Right renal cortex interstitium (tissue), 3 donors: ENCODE results near the gene PDZRN3. TPM values are rescaled to one million over a fixed set of nuclear protein-coding genes. Genes with fewer than 3 reads are reported as not detected.

Source experiments
- DNase-seq, 3 donors: peaks; one replicate each; pipeline ENCODE4 v3.0.0-alpha.2; 2013; ENCODE audit warnings: low read depth in 3 of 3, low spot score in 2 of 3
- polyA plus RNA-seq, 3 donors: library from polyadenylated mRNA; unstranded; fragments of 120-200 nt; gene quantifications; one replicate each; pipeline ENCODE4 v1.2.1, GENCODE V29; 2013; ENCODE audit not compliant: insufficient read length in 3 of 3

Gene PDZRN3
- polyA plus RNA-seq, 3 donors = 40.3 to 48.8 (median 43.8) TPM

DNA sequence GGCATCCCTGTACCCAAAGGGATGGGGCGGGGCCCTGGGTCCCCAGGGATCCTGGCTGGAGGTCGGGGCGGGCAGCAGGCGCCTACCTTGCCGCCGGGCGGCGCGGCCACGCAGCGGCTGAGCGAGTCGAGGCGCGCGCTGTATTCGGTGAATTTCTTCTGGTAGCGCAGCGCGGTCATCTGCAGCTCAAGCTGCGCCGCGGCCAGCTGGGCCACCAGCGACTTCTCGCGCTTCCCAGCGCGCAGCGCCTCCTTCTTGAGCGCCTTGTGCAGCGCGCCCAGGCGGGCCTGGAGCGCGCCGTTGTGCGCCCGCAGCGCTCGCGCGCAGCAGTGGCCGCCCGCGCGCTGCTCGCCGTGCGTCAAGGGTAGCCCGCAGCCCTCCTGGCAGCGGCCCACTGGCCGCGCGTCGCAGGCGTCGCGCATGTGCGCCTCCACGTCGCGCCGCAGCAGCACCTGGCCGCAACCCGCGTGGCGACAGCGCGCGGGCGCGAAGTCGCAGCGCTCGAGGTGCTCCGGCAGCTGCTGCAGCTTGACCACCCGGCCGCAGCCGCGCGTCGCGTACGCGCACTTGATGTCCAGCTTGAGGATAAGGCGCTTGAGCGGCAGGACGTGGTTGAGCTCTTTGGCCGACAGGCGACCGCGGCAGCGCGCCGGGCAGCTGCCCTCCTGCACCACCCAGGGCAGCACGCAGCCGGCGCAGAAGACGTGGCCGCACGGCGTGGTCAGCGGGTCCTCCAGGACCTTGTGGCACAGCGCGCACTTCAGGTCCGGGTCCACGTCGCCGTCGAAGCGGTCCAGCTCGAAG, 522 bp downstream of the PDZRN3 start:
- DNase-seq = peak in 1 of 3 donors; percentile 56

DNA sequence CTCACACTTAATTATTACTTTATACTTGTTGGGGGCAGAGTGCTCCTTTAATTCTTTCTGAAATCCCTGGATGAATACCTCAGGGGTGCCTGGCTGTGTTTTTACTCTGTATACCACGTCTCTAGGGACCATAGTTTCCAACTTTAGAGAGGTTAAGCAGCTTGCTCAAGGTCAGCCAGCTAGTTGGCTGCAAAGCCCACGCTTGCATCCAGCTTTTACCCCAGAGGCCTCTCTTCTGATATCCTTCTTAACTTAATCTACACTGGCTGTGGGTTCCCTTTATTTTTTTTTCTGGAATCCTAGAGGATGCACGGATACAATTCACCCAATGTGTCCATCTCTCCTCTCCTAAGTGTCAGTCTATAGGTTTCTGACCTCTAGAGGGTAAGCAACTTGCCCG, 1.4 kb downstream of the PDZRN3 start:
- DNase-seq = no peak

DNA sequence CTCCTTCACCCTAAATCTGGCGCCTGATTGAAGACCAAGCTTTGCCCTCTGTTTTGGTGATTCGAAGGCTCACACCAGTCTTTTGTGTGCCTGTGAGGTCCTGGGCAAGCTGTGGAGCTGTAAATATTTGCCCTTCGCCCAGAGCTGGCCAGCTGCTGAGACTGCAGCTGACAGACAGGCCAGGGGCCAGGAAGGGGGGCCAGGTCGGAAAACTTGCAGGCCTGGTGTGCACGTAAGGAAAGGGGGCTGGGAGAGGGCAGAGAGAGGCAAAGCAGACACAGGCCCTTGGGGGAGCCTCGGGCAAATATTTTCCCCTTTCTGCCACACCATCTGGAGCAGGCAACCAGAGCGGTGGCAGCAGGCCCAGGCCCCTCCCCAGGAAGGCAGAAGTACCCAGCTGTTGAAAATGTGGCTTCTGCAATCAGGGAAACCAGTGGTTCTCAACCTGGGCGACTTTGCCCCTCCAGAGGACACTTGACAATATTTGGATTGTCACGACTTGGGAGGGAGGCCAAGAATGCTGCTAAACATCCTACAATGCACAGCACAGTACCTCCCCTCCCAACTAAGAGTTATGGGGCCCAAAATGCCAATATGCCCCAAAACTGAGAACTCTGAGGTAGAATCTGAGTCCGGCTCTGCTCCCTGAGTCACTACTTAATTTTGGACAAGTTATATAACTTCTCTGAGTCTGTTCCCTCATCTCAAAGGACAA, 2.5 kb downstream of the PDZRN3 start:
- DNase-seq = no peak

DNA sequence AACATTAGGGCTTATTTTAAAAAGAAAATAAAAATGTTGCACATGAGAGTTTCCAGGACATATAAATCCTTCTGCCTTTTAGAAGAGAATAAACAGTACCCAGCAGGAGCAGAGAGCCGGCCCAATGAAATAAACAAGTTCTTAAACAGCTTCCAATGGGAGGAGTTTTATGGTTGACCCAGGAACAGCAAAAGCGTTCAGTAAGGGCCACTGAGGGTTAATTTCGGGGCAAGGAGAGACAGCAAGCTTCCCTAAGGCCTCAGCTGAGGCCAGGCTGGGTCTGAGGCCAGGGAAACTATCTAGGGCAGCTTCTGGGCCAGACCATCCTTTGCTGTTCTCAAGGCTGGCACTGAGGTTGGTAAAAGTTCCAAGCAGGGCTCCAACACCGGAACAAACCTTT, 3.4 kb downstream of the PDZRN3 start:
- DNase-seq = no peak

DNA sequence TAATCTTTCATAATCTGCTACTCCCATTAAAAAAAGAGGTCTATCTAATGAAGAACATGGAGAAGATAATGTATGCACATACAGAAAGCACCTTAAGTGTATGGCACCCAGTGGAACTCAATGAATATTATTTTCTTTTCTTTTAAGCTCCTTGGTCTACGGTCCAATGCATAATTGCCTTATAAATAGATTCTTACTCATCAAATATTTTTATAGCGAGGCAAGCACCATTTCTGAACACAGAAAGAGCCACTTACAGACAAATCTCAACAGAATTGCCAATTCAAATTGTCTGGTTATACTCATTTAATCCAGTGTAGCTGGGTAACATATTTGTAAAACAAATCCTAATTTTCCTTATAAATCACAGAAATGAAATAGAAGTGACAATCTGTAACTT, 6.3 kb downstream of the PDZRN3 start:
- DNase-seq = no peak

DNA sequence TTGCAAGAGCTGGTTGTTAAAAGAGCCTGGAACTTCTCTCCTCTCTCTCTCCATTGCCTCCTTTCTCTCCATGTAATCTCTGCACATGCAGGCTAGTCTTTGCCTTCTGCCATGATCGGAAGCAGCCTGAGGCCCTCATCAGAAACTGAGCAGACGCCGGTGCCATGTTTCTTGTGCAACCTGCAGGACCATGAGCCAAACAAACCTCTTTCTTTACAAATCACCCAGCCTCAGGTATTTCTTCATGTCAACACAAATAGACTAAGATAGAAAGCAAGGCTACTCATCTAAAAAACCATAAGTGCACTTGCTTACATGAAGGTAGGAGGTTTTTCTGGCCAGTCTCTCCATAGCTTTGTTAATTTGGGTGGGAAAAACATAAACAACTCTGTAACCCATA, 8.7 kb downstream of the PDZRN3 start:
- DNase-seq = no peak

DNA sequence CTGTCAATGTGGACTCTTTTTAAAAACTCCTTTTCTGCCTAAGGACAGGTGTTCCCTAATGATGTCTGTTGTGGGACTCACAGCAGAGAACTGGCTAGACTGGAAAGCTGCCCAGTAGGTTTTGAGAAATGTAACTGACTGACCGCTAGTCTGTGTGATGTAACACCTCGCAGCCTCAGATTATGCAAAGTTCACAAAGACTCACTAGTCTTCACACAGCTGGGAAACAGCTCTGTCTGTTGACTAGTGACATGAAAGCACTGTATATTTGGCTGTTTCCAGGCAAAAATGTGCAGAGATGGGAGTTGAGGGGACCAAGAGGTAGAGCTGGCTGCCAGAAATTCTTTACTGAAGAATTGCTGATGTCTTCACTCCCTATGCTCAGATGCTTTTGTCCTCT, 10.3 kb downstream of the PDZRN3 start:
- no peak for DNase-seq

DNA sequence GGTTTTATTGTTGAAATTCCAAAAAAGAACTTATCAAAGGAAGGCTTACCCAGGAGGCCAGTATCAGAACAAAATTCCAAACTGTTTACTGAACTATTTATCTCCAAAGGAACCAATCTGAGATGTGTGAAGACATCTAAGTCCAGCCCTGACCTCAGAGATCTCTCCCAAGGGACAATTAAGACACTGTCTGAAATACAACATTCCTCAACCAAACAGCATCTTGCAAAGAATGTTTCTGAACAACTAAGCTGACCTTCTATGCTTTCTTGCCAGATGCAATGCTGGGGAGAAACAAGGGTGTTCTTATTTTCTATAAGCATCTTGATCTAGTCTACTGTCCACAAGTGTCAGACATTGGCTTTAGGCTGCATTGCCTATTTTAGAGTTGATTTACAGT, 13.6 kb downstream of the PDZRN3 start:
- no peak for DNase-seq

DNA sequence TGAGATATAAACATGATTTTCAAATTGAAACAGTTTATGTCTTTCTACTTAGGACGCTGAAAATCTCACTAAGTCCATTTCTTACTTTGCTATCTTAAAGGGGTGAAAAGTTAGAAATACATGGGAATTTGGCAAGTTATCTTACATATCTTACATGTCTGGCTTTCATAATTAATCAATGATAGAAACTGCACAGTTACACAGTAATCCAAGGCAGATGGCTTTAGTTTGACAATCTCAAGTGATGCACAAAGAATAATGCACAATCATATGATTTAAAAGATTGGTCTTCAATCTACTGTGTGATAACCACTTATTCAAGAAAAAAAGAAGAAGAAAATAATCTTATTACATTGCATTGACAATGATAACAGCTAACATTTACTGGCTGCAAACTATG, 14.2 kb downstream of the PDZRN3 start:
- DNase-seq = no peak

DNA sequence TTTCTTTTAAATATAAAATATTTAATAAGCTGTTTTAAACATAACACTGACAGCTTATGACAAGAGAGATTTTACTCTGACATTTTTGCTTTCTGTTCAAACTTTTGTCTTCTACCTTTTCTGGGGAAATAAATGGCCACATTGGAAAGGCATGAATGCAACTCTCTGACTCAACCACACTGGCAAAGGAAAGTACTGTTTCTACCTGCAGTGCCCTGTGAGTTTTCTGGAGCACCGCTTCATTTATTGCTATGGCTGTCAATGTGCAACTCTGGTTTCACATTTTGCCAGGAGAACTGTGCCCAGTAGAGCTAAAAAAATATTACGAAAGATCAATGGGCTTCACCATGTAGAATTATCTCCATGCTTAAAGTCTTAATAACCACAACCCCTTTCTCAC, 15.1 kb downstream of the PDZRN3 start:
- no peak for DNase-seq

DNA sequence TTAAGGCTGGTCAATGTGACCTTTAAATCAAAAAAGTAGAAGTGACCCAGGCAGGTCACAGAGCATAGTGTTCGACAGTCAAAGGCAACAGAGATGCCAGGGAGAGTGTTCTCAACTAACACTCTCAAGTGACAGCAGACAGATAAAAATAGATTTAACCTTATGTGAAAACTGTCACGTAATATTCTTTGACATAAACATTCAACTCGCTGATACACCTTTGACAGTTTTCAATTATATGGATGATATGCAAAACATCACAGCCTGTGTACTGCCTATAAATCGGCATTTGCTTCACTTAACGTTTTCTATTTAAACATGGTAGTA, 15.5 kb downstream of the PDZRN3 start:
- no peak for DNase-seq

DNA sequence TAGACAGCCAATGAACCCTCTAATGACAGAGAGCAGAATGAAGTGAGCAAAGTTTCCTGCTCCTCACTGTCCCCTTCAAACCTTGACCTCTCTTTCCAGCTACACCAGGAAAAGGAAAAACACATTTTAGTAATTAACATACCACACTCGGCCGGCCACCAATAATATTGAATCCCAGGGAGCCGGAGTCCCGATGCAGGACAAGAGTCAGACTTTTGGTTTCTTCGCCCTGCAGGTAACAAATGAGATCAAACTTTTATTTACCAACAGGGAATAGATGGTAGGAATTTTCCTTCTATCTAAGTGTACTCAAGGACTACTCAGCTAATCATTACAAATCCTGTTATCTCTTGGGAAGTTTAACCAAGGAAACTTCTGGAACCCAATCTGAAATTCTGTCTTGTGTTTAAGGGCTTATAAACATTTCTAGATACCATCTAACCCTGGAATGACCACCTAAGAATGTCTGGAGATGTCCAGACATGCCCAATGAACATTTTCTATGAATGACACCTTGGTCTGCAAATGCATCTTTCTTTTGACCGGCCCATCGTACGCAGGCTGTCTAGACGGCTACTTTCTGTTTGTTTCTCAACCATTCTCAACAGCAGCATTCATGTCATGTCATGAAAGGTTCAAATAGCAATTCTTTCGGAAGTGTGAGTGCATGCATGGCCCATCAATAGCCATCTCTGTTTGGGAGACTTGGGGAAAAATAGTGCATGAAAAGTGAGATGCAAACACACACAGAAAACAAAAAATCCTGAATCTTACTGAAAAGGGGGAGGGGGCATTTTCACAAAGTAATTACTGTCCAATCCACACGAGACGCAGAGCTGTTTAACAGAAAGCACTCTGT, 16.1 kb downstream of the PDZRN3 start:
- no peak for DNase-seq

DNA sequence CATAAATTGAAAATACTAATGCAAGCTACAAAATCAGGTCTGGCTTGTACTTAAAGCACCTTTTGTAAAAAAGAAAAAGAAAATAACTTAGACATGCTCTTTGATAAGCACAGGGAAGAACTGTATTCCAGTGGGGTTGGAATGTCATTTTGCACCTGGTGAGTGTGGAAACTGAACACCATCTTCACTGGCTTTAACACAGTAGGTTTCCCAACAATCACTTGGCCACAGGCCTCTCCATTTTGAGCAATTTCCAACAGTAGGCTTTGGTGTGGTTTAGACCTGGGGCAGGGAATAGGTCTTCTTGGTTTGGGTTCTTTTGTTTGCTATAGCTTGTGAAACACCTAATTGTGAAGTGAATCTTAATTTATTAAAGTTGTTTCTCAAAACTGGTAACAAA, 18.9 kb downstream of the PDZRN3 start:
- no peak for DNase-seq

DNA sequence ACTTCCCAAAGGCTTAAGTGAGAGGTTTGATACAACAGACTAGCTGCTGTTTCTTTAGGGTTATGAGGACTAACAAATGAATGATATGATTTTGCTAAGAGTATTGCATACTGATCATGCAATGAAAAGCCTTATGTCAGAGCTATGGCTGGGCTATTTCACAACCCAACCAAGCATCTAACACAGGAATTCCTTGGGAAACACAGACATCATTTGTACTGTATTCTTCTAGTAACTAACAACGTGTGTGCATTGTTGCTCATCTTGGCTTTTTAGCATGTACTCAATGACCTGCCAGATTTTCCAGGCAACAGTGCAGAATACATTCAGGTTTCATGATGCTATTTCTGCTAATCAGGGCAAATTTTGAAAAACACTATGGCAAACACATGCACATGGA, 19.3 kb downstream of the PDZRN3 start:
- no peak for DNase-seq

DNA sequence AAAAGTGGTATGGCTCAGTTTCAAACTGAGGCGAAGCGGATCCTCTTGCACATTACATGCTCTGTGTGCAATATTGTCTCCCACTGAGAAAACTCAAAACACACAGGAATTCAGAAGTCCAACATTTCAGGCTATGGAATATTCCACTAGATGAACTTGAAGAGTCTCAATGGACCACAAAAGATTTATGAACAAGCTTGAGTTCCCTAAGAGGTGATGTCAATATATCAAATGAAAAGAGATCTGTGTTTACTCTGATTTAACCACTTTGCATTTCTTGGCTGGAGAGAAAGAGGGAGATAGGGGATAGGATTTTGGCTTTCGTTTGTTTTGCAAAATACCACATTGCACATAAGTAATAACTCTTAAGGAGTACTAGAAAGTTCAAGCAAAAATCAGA, 20.3 kb downstream of the PDZRN3 start:
- DNase-seq = no peak

DNA sequence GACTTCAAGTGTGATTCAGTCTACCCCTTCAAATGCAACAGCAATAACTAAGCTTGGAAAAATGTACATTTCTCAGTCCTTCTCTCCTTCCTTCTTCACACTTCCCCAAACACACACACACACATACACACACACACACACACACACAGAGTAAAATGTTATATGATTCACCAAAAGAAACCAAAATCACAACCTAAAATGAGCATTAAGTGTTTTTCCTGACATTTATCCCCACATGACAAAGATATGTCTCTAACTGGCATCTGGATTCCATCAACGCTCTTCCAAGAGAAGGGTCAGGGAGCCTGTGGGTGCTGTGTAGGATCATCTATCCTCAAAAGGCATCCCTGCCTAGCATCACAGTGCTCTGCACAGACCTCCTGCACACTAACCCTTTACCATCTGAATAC, 21.0 kb downstream of the PDZRN3 start:
- DNase-seq = no peak

DNA sequence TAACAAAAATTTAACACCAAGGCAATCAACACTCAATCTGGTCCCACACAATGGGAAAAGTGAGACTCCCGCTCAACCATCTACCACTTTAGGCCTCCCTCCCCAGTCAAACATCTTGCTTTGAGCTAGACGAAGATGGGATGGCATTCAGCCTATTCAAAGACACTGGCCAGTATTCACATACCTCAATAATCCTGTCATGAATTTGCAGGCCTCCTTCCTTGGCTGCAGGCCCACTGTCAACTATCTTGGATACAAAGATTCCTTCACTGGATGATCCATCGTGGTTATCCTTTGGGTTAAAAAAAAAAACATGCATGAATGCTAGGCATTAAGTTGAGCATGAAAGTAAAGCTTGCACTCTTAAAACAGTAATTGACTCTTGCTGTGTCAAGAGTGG, 22.6 kb downstream of the PDZRN3 start:
- no peak for DNase-seq

DNA sequence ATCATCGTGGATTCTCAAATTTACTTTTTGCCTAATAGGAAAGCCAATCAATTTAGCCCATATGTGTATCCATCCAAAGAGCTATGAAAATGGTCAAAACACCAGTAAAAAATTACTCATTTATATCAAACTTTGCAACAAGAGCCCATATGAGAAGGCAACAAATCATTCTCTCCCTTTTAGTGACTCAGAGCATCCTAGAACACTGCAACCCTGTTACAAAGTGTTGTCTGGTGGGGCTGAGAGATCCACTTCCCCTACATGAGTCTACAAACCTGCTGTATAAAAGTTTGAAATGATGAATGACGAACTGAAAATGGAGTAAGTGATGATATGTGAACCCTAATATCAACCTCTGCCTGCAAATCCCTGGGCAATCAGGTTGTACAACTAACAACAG, 23.3 kb downstream of the PDZRN3 start:
- DNase-seq = no peak

DNA sequence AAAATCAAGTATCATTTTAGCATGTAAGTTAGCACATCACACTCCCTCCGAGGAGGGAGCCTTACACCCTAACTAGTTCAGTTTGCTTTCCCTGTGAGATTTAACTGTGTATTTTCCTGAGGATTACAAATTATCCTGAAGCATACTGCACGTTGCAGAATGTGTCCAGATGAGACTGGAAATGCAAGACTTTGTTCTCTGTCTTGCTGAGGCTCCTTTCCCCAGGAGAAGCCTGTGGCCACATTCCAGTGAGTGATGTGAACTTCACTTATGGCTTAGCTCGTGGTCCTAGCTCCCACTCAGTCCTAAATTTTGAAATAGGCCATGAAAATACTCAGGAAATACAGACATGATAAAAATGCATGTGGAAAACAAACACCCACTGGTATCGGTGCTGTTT, 23.7 kb downstream of the PDZRN3 start:
- DNase-seq = no peak

DNA sequence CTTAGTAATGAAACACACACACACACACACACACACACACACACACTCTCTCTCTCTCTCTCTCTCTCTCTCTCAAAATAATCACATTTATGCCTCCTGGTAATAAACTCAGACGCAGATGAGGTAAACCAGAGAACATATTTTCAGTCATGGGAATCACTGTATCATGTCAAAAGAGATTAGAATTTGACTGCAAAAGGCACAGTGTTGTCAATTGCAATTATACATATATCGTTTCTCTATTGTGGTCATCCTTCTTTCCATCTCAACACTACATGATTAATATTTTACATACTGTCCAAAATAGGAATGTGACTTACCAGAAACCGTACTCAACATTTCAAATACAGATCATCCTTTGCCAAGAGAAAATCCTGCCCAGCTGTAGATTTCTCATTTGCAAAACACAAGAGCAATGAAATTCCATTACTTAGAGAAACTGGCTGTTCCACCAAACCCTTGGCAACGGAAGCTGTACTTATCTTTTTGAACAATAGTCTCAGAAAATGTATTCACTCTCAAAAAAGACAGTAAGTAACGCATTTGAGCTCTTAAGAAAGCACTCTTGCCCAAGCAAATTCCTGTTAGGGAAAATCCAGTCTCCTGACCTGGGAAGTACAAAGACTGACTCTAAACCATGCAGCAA, 24.3 kb downstream of the PDZRN3 start:
- no peak for DNase-seq

DNA sequence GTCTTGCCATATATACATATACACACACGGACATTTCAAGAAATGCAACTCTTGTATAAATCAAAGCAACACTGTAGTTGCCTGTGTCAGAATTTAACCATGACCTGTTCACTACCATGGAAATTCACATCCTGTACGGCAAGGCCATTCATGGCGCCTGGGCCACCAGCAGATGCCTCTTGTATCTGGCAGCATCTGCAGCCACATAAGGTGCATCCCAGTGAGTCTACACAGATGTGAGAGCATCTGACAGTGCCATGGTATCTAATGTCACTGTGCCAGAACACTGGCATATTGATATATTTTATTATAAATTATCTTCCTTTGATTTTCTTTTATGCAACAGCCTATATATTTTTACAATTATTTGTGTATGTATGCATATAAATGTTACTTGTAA, 25.1 kb downstream of the PDZRN3 start:
- no peak for DNase-seq
